Hepatocyte (in vitro differentiated cells): Measurements from ENCODE around the gene OSBP2.

Experiments
- CTCF ChIP-seq: fragments of 200-600 bp; sonication (generic); IDR thresholded peaks from 2 replicates; pipeline ENCODE4 v1.5.1; 2016; ENCODE audit warnings: antibody characterized with exemption, mild to moderate bottlenecking; ENCODE audit not compliant: poor library complexity
- EZH2 ChIP-seq: fragments of 200-600 bp; sonication (generic); IDR thresholded peaks from 2 replicates; pipeline ENCODE4 v1.6.1; 2016; ENCODE audit warnings: antibody characterized with exemption, mild to moderate bottlenecking, borderline replicate concordance
- EZH2phosphoT487 ChIP-seq: fragments of 200-600 bp; sonication (generic); IDR thresholded peaks from one replicate; pipeline ENCODE4 v1.6.1; 2018; ENCODE audit warnings: antibody characterized with exemption, mild to moderate bottlenecking, low read depth, moderate library complexity; ENCODE audit not compliant: unreplicated experiment, severe bottlenecking

- TF ChIP-seq CTCF = no peak
- no peak for TF ChIP-seq EZH2
- TF ChIP-seq EZH2phosphoT487 = no peak
Measured at GRCh38 chr22:30824096-30824495, 129.4 kb downstream of the OSBP2 start.
